Stomach smooth muscle (tissue), 2 donors: Measurements from ENCODE around the gene MDH1B.

Experiments used
- H3K27ac ChIP-seq: one replicate; pipeline ENCODE4 v1.7.0; 2013; ENCODE audit warnings: mild to moderate bottlenecking, low read length, inconsistent platforms
- H3K27me3 ChIP-seq, 2 donors: one replicate each; pipeline ENCODE4 v1.7.0; 2013; ENCODE audit warnings: low read length in 2 of 2; ENCODE audit not compliant: insufficient read depth in 2 of 2, control insufficient read depth in 1 of 2
- H3K36me3 ChIP-seq, 2 donors: one replicate each; pipeline ENCODE4 v1.7.0; 2013; ENCODE audit warnings: low read length in 2 of 2; ENCODE audit not compliant: control insufficient read depth in 2 of 2, insufficient read depth in 2 of 2
- H3K4me1 ChIP-seq: one replicate; pipeline ENCODE4 v1.7.0; 2013; ENCODE audit warnings: low read length; ENCODE audit not compliant: control insufficient read depth, insufficient read depth
- H3K4me3 ChIP-seq, 2 donors: one replicate each; pipeline ENCODE4 v1.7.0; 2013; ENCODE audit warnings: low read length in 2 of 2
- H3K9ac ChIP-seq, 2 donors: one replicate each; pipeline ENCODE4 v1.7.0; 2013; ENCODE audit warnings: low read length in 2 of 2, mild to moderate bottlenecking in 1 of 2
- H3K9me3 ChIP-seq, 2 donors: one replicate each; pipeline ENCODE4 v1.7.0; 2013; ENCODE audit warnings: low read length in 2 of 2; ENCODE audit not compliant: control insufficient read depth in 2 of 2
- donor health status: healthy.
- donor health status: Pancreatic carcinoma.

Gene MDH1B

GRCh38 chr2:206693399-206694137 lies 71.6 kb downstream of the MDH1B start:
- Histone ChIP-seq H3K4me3 (no peak overlapping the region), H3K9ac (no peak overlapping the region), H3K27ac (no peak overlapping the region), H3K9me3 (no peaks in the 10 kb centered on the region), H3K36me3 (no peaks in the 10 kb centered on the region), H3K27me3 (peaks cover 0 to 4% of the 10 kb centered on the region in 2 donors), H3K4me1 (no peaks in the 10 kb centered on the region)

- no peaks in the 10 kb centered on the region for H3K4me1 ChIP-seq
- no peak overlapping the region for H3K4me3 ChIP-seq
- H3K36me3 ChIP-seq = no peaks in the 10 kb centered on the region
- no peaks in the 10 kb centered on the region for H3K9me3 ChIP-seq
- peaks cover 0 to 4% of the 10 kb centered on the region in 2 donors for H3K27me3 ChIP-seq
- H3K27ac ChIP-seq = no peak overlapping the region
- H3K9ac ChIP-seq = no peak overlapping the region
Measured at GRCh38 chr2:206692971-206693370, 72.2 kb downstream of the MDH1B start.

- Histone ChIP-seq H3K4me1 (no peaks in the 10 kb centered on the region), H3K4me3 (no peak overlapping the region), H3K9me3 (no peaks in the 10 kb centered on the region), H3K27ac (no peak overlapping the region), H3K9ac (no peak overlapping the region), H3K36me3 (no peaks in the 10 kb centered on the region), H3K27me3 (peaks cover 0 to 4% of the 10 kb centered on the region in 2 donors)
Measured at GRCh38 chr2:206688990-206689389, 76.1 kb downstream of the MDH1B start.

- Histone ChIP-seq H3K4me3 (no peak overlapping the region), H3K27ac (no peak overlapping the region), H3K9me3 (no peaks in the 10 kb centered on the region), H3K27me3 (peaks cover 0 to 4% of the 10 kb centered on the region in 2 donors), H3K9ac (no peak overlapping the region), H3K4me1 (no peaks in the 10 kb centered on the region), H3K36me3 (no peaks in the 10 kb centered on the region)
Measured at GRCh38 chr2:206688453-206688852, 76.7 kb downstream of the MDH1B start.
